AG09319 (cell line): Measurements from ENCODE around the gene CD7.

Source experiments
- DNase-seq: peaks from one replicate; pipeline ENCODE4 v3.0.0-alpha.2; 2010; ENCODE audit warnings: low read depth; ENCODE audit errors: extremely low read depth
- TF ChIP-seq, protein P1 (sequence below): IDR thresholded peaks from 2 replicates; pipeline ENCODE4 v1.5.1; 2011; ENCODE audit warnings: low read depth, mild to moderate bottlenecking, inconsistent platforms, low read length, moderate library complexity

CD7 gene

DNA sequence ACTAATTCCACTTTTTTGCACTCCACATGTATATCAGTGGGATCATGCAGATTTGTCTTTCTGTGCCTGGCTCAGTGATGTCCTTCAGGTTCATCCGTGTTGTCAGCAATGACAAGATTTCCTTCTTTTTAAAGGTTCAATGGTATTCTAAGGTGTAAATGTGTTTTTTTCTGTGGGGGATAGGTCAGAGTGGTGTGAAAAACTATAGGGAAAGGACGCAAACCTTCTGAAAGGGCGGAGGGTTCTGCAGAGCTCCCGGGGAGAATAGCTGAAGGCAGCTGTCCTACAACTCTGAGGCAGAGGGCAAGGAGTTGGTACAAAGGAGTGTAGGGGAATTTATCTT is 22.0 kb downstream of the CD7 start:
- no peak for DNase-seq
- TF ChIP-seq, protein P1, sequence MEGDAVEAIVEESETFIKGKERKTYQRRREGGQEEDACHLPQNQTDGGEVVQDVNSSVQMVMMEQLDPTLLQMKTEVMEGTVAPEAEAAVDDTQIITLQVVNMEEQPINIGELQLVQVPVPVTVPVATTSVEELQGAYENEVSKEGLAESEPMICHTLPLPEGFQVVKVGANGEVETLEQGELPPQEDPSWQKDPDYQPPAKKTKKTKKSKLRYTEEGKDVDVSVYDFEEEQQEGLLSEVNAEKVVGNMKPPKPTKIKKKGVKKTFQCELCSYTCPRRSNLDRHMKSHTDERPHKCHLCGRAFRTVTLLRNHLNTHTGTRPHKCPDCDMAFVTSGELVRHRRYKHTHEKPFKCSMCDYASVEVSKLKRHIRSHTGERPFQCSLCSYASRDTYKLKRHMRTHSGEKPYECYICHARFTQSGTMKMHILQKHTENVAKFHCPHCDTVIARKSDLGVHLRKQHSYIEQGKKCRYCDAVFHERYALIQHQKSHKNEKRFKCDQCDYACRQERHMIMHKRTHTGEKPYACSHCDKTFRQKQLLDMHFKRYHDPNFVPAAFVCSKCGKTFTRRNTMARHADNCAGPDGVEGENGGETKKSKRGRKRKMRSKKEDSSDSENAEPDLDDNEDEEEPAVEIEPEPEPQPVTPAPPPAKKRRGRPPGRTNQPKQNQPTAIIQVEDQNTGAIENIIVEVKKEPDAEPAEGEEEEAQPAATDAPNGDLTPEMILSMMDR, result no peak

DNA sequence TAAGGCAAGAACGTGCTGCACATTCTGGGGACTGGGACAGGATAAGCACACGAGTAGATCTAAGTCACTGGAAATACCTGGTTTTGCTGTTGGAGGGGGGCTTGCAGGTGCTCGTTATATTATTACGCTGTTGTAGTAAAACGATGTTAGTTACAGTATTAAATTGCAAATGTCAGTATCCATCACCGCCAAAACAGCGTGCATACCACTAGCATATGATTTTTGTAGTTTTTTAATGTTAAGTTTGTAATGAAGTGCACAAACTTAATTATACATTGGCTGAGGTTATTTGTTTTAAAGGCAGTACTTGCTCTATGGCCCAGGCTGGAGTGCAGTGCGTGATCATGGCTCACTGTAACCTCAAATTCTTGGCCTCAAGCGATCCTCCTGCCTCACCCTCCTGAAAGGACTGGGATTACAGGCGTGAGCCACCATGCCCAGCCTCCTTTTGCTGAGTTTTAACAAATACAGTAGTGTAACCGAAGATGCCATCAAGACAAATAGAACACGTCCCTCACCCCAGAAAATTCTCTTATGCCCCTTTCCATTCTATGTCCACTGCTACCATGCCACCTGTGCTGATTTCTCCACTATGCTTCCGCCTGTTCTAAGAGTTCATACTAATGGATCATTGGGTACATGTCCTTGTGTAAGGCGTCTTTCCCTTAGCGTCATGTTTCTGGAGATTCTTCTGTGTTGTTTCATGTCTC is 23.2 kb downstream of the CD7 start:
- TF ChIP-seq, protein P1, result no peak
- DNase-seq, result no peak

DNA sequence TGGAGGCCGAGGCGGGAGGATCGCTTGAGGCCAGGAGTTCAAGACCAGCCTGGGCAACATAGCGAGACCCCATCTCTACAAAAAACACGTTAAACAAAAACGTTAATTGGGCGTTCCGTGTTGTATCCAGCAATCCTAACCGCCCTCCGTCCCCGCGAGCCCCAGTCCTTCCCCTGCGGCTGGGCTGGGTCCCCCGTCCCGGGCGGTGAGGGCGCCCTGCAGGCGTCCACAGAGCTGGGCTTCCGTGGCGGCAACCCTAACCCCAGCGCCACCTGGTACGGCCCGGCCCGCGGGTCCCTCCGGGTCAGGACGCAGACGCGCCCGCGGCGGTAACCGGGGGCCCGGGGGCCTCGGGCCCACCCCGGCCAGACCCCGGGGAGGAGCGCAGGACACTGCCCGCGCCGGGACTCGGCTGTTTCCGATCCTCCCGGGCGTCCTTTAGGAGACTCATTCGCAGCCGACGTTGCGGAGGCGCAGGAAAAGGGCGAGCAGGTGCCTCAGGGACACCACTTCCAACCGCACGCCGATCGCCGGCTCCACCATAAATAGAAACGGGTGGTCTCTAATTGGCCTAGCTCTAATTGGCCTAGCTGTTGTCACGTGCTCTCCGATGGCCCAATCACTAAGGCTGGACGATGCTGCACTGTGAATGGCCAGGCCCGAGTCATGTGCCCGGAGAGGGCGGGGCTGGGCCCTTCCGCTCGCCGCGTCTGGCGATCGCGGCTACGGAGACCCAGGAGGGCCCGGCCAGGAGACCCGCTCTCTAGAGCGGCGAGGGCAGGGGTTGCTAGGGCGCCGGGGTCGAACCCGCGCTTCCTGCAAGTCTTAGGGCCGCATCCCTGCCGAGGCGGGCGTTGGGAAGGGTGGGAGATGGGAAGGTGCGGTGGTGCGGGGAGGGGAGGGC is 24.9 kb downstream of the CD7 start:
- TF ChIP-seq, protein P1, result no peak
- peak; percentile 93 for DNase-seq

DNA sequence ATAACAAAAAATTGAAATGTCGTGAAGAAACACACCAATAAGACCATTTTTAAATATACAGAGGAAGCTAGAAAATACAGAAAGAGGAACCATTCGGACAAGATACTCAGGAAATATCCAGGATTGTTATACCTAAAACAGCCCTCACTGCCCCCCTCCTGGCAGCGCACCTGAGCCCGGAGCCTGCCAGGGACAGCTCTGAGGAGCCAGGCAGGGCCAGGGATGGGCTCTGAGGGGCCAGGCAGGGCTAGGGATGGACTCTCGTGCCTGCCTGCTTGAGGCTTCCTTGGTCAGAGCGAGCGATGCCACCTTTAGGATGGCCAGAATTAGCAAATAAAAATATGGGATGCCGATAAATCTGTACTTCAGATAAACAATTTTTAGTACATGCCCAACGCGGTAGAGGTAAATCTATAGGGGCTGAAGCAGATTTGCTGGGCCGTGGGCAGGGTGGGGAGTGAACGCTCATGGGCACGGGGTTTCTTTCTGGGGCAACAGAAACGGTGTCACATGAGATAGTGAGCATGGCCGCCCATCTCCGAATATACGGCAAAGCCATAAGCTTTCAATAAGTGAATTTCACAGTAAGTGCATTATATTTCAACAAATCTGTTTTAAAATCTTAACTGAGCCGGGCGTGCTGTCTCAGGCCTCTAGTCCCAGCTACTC is 25.7 kb downstream of the CD7 start:
- TF ChIP-seq, protein P1, result no peak
- DNase-seq, result no peak

DNA sequence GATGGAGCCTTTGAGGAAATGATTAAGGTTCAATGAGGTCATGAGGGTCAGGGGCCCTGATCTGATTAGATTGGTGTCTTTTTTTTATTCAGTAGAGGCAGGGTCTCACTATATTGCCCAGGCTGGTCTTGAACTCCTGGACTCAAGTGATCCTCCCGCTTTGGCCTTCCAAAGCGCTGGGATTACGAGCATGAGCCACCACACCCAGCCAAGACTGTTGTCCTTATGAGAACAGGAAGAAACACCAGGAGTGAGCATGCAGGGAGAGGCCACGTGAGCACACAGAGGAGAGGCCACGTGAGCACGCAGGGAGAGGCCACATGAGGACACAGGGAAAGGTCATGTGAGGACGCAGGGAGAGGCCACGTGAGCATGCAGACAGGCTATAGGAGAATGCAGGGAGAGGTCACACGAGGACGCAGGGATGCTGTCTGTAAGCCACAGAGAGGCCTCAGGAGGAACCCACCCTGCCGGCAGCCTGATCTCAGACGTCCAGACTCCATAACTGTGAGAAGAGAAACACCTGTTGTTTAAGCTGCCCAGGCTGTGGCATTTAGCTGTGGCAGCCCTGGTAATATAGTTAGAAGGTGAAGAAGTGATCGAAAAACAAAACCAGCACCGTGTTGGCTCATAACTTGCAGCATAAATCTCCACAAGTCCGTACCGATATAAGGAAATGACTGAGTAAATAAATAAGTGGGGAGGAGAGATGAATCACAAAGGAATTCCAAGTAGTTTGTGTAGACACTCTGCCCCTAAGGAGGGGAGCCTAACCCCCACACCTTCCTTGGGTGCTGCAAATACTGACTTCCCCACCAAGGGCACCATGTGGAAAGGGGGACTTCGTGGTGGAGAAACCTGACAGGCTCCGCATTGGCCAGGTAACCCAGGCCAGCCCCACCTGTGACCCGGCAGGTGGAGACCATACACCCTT is 29.3 kb downstream of the CD7 start:
- TF ChIP-seq, protein P1, result no peak
- no peak for DNase-seq

DNA sequence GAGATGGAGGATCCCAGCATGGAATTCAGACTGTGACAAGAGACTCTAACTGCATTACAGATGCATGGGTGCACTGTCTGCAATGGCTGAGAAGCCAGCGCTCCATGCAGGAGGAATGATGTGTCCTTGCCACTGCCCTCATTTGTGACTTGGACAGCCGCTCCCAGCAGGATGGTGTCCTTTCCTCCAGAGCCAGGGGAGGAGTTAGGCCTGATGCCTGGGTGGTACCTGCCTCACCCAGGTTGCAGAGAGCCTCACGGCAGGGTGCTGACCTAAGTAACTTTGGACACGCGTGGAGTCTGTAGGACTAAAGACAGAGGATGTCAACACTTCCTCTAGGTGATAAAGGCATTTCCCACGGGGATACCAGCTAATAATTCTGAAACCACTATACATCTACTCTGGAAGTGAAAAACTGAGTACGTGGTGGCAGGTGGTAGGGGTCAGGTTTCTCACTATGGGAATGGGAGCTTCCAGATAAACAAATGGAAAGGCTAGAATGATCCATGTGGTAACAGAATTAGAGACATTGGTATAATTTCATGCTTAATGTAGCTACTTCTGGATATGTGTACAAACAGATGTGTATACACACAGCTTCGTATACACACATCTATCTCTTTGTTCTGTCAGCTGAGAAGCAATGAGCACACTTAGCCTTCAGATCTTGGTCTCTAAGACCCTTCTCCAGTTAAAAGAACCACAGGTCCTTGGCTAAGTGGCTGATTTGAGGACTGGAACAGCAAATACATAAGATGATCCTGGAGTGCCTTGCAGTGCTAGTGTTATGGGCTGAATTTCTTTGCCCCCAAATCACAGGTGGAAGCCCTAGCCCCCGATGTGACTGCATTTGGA is 30.2 kb downstream of the CD7 start:
- no peak for DNase-seq
- TF ChIP-seq, protein P1, result no peak
